Mesothelial cell of epicardium (in vitro differentiated cells): Measurements from ENCODE around the gene MRPS23. TPM values are rescaled to one million over a fixed set of nuclear protein-coding genes. Genes with fewer than 3 reads are reported as not detected.
A peak's percentile ranks its signal among the peaks of the same experiment; 100 is the strongest.

Source experiments
- DNase-seq, 2 experiments: peaks; one replicate each; pipeline ENCODE4 v3.0.0; 2021; ENCODE audit warnings: low spot score in 2 of 2; ENCODE audit not compliant: unreplicated experiment in 2 of 2
- H3K27ac Mint-ChIP-seq: 2 replicates; pipeline ENCODE4 v1.8.0; 2021; ENCODE audit warnings: mixed read lengths
- H3K27me3 Mint-ChIP-seq: 2 replicates; pipeline ENCODE4 v1.8.0; 2021; ENCODE audit warnings: low read depth, mixed read lengths
- H3K36me3 Mint-ChIP-seq: 2 replicates; pipeline ENCODE4 v1.8.0; 2021; ENCODE audit warnings: mixed read lengths
- H3K4me1 Mint-ChIP-seq: 2 replicates; pipeline ENCODE4 v1.8.0; 2021; ENCODE audit warnings: mixed read lengths
- H3K4me3 Mint-ChIP-seq: 2 replicates; pipeline ENCODE4 v1.8.0; 2021; ENCODE audit warnings: mild to moderate bottlenecking, moderate library complexity, mixed read lengths
- H3K9me3 Mint-ChIP-seq: 2 replicates; pipeline ENCODE4 v1.8.0; 2021; ENCODE audit warnings: mixed read lengths
- total RNA-seq: library from RNA; stranded (reverse); gene quantifications from 3 replicates; pipeline ENCODE4 v1.2.1, GENCODE V29; 2021
- TF ChIP-seq, protein P1 (sequence below): fragments of 200-600 bp; sonication (generic); IDR thresholded peaks from one replicate; pipeline ENCODE4 v1.5.0; 2021; ENCODE audit warnings: antibody characterized with exemption; ENCODE audit not compliant: unreplicated experiment

The MRPS23 gene
- total RNA-seq, 1 donor from 2014 or later: 42.1 TPM

DNA sequence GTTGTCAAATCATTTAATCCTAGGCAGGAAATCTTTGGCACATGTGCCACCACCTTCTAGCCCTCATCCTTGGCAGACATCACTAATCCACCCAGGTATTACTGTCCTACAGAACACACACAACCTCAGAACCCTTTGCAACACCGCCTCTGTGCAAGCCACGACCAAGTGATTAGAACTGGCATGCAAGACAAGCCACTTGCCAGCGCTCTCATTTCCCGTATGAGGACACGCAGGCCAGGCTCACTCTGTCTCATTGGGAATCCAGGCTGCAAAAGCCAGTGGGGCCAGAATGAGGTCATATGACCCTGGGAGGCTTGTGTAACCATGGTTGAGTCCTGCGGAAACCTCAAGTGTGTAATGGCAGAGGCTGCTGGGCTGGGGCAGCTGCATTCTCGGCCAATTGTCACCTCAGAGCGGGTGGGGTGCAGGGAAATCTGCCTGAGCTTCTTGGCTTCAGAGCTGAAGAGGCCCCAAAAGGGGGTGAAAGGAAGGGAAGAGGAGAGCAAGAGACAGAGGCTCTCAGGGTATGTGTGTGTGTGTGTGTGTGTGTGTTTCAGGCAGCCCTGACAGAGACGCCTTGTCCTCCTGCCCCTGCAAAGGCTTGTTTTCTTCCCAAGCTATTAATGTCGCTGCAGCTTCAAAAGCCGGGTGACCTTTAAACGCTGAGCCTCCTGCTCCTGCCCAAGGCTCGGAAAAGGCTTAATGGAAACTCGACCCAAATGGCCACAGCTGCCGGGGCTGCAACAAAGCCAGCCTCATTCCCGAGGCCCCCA is 43.2 kb upstream of the MRPS23 start:
- Mint-ChIP-seq H3K4me3 (peak overlapping the region; percentile 45), H3K27me3 (no peaks in the 10 kb centered on the region), H3K4me1 (peaks cover 31% of the 10 kb centered on the region), H3K36me3 (no peaks in the 10 kb centered on the region), H3K27ac (peak overlapping the region; percentile 96), H3K9me3 (no peaks in the 10 kb centered on the region)
- DNase-seq: peak in 1 of 2 experiments; percentile 60
- TF ChIP-seq, protein P1, sequence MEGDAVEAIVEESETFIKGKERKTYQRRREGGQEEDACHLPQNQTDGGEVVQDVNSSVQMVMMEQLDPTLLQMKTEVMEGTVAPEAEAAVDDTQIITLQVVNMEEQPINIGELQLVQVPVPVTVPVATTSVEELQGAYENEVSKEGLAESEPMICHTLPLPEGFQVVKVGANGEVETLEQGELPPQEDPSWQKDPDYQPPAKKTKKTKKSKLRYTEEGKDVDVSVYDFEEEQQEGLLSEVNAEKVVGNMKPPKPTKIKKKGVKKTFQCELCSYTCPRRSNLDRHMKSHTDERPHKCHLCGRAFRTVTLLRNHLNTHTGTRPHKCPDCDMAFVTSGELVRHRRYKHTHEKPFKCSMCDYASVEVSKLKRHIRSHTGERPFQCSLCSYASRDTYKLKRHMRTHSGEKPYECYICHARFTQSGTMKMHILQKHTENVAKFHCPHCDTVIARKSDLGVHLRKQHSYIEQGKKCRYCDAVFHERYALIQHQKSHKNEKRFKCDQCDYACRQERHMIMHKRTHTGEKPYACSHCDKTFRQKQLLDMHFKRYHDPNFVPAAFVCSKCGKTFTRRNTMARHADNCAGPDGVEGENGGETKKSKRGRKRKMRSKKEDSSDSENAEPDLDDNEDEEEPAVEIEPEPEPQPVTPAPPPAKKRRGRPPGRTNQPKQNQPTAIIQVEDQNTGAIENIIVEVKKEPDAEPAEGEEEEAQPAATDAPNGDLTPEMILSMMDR: no peak

DNA sequence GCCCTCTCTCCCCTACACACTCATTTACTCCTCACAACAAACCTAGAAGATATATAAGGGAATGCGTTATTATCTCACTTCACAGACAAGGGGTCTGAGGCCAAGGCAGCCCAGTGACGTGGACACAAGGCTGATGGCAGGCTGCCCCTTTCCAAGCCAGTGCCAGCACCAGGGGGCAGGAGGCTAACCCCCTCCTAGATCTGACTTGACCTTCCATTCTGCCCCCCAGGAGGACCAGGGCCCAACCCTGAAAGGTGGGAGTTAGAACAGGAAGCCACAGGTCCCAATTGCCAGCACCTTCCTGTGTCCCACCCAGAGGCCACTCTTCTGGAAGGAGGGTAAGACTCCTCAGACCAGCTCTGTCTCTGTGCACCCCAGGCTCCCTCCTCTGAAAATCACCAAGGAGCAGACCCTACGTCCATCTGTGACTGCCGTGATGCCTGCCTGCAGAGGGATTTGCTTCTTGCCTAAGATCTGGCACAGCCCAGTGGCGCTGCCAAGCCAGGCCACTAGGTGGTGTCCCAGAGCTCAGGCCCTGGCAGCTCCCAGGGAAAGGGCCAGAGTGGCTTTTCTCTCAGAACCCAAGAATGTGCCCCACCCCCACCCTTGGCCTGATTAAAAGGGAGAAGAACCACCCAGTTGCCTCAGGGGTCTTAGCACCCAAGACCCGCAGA is 42.4 kb upstream of the MRPS23 start:
- TF ChIP-seq, protein P1: peak; percentile 94
- peak; percentile 63 to 90 for DNase-seq
- peak overlapping the region; percentile 45 for H3K4me3 Mint-ChIP-seq
- H3K27ac Mint-ChIP-seq: peak overlapping the region; percentile 96
- no peaks in the 10 kb centered on the region for H3K36me3 Mint-ChIP-seq
- peaks cover 30% of the 10 kb centered on the region for H3K4me1 Mint-ChIP-seq
- no peaks in the 10 kb centered on the region for H3K9me3 Mint-ChIP-seq
- no peaks in the 10 kb centered on the region for H3K27me3 Mint-ChIP-seq

DNA sequence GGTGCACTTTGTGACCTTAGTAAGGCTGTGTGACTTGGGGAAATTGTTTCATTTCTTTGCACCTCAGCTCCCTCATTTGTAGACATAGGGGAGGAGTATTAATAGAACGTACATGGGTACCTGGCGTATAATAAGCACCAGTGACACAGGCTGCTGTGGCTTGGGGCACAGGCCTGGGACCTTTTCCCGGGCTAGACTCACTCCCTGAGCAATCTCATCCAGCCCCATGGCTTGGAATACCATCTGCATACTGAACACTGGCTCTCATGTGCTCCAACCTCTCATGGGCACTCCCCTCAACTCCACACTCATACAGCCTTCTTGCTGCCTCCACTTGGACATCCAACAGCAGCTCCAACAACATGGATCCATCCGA is 41.0 kb upstream of the MRPS23 start:
- DNase-seq: no peak
- TF ChIP-seq, protein P1: no peak
- H3K27me3 Mint-ChIP-seq: no peaks in the 10 kb centered on the region
- H3K36me3 Mint-ChIP-seq: no peaks in the 10 kb centered on the region
- no peak overlapping the region for H3K4me3 Mint-ChIP-seq
- H3K9me3 Mint-ChIP-seq: no peaks in the 10 kb centered on the region
- peaks cover 32% of the 10 kb centered on the region for H3K4me1 Mint-ChIP-seq
- H3K27ac Mint-ChIP-seq: peak overlapping the region; percentile 43

DNA sequence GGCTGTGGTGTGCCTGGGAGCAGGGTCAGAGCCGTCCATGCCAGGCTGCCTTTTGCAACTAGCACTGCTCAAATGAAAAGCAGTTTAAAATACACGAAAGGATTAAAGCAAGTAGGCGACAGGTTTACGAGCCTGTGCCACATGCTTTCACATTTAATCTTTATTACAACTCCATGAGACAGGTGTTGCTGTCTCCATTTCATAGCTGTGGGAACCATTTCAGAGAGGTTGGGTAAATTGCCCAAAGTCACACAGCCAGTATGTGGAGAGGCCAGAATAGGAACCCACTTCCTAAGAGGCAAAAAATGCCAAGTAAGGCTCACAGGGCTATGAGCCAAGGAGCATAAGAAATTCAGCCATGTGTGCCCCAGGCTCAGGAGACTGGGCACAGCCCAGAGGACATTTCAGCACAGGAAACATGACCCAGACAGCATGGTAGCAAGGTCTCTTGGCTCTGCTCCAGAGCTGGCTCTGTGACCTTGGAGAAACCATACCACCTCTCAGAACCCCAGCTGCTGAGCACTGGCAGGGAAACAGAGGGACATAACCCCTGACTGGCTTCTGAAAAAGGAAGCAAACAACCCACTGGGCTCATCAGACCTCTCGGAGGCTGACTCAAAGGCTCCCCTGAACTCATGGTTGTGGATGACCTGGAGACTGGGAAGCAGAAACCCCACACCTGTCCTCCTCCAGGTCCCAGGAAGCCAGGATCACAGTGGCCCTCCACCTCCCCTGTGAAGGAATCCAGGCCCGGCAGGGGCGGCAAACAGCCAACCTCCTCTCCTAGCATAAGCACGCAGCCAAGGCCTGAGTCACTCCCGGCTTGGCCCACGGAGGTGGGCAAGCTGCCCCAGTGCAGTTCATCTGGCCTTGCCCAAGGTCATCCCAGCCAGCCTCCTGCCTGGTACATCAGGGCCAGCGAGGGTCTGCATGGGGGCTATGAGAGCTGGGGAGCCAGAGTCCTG is 40.3 kb upstream of the MRPS23 start:
- DNase-seq: no peak
- Mint-ChIP-seq H3K4me3 (no peak overlapping the region), H3K9me3 (no peaks in the 10 kb centered on the region), H3K27me3 (no peaks in the 10 kb centered on the region), H3K4me1 (peaks cover 29% of the 10 kb centered on the region), H3K36me3 (no peaks in the 10 kb centered on the region), H3K27ac (no peak overlapping the region)
- TF ChIP-seq, protein P1: no peak

DNA sequence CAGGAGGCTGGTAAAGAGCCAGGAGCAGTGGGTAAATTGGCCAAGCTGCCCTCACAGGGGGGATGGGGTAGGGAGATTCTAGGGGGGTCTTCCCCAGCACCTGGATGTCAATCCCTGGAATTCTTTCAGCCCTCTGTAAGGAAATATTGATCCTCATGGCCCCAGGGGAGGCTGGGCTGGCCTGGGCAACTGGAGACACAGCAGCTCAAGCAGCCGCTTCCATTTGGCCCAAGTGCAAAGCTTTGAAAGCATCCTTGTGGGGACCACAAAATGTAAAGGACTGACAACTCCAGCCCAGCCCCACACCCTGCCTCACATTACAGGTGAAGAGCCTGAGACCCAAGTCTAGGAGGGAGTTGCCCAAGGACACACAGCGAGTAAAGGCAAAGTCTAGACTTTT is 39.4 kb upstream of the MRPS23 start:
- H3K36me3 Mint-ChIP-seq: peaks cover 6% of the 10 kb centered on the region
- TF ChIP-seq, protein P1: no peak
- no peak overlapping the region for H3K4me3 Mint-ChIP-seq
- H3K27ac Mint-ChIP-seq: no peak overlapping the region
- H3K27me3 Mint-ChIP-seq: no peaks in the 10 kb centered on the region
- H3K4me1 Mint-ChIP-seq: peaks cover 24% of the 10 kb centered on the region
- no peaks in the 10 kb centered on the region for H3K9me3 Mint-ChIP-seq
- no peak for DNase-seq
